GM13976 (cell line): ENCODE data around the gene UBE3D.

Experiments
- DNase-seq: peaks from one replicate; pipeline ENCODE4 v3.0.0; 2012; ENCODE audit warnings: low spot score
- in situ Hi-C: fragments of 300-500 bp; cut with MboI; formaldehyde crosslinking; loops from one replicate; pipeline ENCODE4 v1.12.0; 2022; ENCODE audit warnings: low sequenced_read_pairs, mixed read lengths, inconsistent platforms; ENCODE audit not compliant: unreplicated experiment
- TF ChIP-seq, protein P1 (sequence below): IDR thresholded peaks from 2 replicates; pipeline ENCODE4 v1.5.1; 2012; ENCODE audit warnings: borderline replicate concordance, mild to moderate bottlenecking; ENCODE audit not compliant: insufficient read depth; ENCODE audit errors: extremely low read depth, missing control alignments, control extremely low read depth

The UBE3D gene

DNA sequence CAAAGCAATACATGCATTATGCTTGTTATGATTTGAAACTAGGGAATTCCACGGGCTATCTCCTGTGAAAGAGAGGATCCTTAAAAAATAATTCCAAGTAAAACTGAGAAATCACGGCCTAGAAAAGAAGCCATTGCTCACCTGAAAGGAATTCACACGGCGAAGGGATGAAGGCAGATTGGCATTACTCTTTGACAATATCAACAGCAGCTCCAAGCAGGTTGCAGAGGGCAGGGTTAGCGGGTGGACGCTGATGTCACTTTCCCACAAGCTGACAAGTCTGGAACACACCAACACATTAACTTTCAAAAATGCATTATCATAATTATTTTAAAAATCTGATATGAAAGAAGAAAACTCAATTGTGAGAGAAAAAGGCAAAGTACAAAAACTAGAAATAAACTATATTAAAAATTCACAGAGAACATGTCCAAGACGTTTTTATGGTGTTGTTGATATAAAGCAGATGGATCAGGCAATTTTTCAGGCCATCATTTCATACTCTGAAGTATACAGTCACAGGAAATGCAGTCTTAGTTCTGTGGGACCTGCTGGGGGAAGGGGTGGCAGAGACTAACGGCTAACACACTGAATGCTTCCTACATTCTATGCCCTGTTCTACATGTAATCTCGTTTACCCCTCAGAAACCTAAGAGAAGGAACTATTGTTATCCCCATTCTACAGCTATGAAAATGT lies 108.3 kb downstream of the UBE3D start:
- in situ Hi-C loops, result no loop called here
- DNase-seq, result no peak
- TF ChIP-seq, protein P1, sequence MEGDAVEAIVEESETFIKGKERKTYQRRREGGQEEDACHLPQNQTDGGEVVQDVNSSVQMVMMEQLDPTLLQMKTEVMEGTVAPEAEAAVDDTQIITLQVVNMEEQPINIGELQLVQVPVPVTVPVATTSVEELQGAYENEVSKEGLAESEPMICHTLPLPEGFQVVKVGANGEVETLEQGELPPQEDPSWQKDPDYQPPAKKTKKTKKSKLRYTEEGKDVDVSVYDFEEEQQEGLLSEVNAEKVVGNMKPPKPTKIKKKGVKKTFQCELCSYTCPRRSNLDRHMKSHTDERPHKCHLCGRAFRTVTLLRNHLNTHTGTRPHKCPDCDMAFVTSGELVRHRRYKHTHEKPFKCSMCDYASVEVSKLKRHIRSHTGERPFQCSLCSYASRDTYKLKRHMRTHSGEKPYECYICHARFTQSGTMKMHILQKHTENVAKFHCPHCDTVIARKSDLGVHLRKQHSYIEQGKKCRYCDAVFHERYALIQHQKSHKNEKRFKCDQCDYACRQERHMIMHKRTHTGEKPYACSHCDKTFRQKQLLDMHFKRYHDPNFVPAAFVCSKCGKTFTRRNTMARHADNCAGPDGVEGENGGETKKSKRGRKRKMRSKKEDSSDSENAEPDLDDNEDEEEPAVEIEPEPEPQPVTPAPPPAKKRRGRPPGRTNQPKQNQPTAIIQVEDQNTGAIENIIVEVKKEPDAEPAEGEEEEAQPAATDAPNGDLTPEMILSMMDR, result no peak

DNA sequence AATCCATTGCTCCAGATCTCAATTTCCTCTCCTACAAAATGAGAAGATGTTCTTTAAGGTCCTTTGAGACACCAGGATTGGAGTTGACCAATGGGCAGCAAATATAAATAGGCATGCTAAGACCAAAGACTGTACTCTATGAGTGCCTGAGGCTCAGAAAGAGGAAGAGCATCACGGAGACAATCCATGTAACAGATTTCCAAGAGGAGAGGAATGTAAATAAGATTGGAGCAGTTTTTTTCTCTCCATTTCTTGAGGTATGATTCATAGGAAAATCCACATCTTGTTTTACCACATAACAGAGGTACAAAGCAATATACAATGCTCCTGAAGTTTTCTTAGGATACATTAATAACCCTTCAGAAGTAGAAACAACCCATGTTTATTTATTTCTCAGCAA lies 109.8 kb downstream of the UBE3D start:
- TF ChIP-seq, protein P1, result no peak
- DNase-seq, result no peak
- in situ Hi-C loops, result no loop called here

DNA sequence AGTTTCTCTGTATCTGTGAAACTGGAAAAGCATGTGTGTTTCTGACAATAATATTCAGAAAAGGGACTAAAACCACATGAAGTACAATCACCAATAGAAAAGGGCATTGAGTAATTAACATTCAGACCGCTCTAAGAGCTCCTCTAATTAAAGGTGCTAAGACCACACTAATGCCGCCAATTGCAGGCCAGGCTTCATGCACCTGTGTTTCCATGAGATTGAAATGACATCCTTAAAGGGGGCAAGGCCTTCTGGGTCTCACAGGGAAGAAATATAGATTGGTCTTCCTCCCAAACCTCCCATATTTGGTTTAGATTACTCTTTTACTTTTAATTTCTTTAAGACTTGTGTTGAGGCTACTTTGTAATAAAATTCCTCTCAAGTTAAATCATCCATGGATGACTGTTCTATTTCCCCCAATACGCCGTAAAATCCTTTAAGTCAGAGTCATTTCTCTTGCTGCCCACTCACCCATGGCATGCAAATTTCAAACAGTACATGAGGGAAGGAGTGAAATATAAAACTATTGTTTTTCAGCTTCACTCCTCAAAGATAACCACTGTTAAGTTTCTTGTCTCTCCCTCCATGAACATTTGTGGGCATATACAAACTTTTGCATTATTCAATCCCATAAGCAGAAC lies 110.6 kb downstream of the UBE3D start:
- no peak for DNase-seq
- in situ Hi-C loops, result no loop called here
- TF ChIP-seq, protein P1, result no peak

DNA sequence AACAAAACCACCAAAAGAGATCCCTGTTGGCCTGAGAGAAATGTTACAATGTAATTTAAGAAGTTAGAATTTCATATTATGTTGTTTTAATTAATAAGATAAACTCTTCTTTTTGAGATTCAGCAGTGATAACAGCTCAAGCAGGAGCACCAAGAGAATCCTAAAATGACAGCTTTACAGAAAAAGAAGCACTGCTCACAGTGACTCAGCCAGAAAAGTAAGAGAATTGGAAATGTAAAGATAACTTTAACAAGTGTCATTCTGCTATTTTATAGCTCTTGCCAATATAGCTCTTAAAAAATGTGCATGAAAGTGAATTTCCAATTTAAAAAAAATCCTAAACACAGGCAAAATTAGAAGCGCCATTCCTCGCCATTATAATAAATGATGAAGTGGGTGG lies 111.3 kb downstream of the UBE3D start:
- TF ChIP-seq, protein P1, result no peak
- DNase-seq, result no peak
- in situ Hi-C loops, result no loop called here

DNA sequence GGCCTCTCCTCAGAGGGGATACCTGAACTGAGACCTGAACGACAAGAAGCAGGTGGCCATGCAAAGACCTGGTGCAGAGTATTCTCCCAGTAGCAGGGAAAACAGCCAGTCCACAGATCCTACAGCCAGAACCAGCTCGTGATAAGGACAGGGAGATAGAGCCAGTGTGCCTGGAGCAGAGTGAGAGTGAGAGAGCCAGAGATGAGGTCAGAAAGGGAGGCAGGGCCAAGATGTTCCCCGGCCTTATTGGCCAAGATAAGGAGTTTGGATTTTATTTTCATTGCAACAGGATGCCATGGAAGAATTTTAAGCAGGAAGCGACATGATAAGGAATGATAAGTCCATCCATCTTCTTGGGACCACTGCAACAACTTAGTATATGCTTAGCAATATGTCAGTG lies 111.8 kb downstream of the UBE3D start:
- in situ Hi-C loops, result no loop called here
- no peak for DNase-seq

DNA sequence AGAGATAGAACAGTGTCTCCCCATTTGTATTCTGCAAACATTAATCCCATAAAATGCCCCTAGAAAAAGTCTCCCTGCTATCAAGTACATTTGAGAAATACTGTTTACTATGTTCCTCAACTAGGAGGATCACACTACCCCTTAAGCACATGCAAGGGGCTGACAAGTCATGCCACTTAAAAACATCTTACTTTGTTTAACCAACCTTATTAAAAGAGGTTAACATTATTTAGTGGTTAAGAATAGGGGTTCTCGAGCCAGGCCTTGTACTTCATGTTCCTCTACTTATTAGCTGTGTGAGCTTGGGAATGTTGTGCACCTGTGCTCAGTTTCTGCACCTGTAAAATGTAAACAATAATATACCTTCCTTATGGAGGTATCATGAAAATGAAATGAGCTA lies 113.7 kb downstream of the UBE3D start:
- in situ Hi-C loops, result no loop called here
- TF ChIP-seq, protein P1, result no peak
- no peak for DNase-seq

More for the DNA sequence above, 111.8 kb downstream of the UBE3D start:
- TF ChIP-seq, protein P1, result no peak
